Activated CD4-positive, alpha-beta memory T cell treated with anti-CD3 and anti-CD28 coated beads, Interleukin-2, amount 10 ng/mL, durations not matched to agents 7 days and 5 days (primary cell): ENCODE results near the gene DAG1. TPM values are rescaled to one million over a fixed set of nuclear protein-coding genes. Genes with fewer than 3 reads are reported as not detected.
"Not testable (repeated sequence)": the region's sequence is repeated elsewhere in the genome, so short reads cannot be mapped to it uniquely, and the experiment has no call there.

Experiments used
- CTCF ChIA-PET: fragments of 350-600 bp; sonication (Branson Sonifier 250); formaldehyde crosslinking; loops from one replicate; lab custom pipeline; 2021; ENCODE audit warnings: antibody characterized with exemption, inconsistent platforms; lab: Charles Lee
- POLR2A ChIA-PET: fragments of 350-600 bp; sonication (Branson Sonifier 250); formaldehyde crosslinking; loops from one replicate; lab custom pipeline; 2021; ENCODE audit warnings: antibody characterized with exemption; lab: Charles Lee
- DNase-seq: peaks from one replicate; pipeline ENCODE4 v3.0.0-alpha.2; 2020
- H3K27ac Mint-ChIP-seq: one replicate; pipeline ENCODE4 v1.8.0; 2021; ENCODE audit warnings: mild to moderate bottlenecking, mixed read lengths
- H3K27me3 Mint-ChIP-seq: one replicate; pipeline ENCODE4 v1.8.0; 2021; ENCODE audit warnings: mixed read lengths
- H3K36me3 Mint-ChIP-seq: one replicate; pipeline ENCODE4 v1.8.0; 2021; ENCODE audit warnings: low read depth, mixed read lengths
- H3K4me1 Mint-ChIP-seq: one replicate; pipeline ENCODE4 v1.8.0; 2021; ENCODE audit warnings: mixed read lengths
- H3K4me3 Mint-ChIP-seq: one replicate; pipeline ENCODE4 v1.8.0; 2021; ENCODE audit warnings: mild to moderate bottlenecking, mixed read lengths
- H3K9me3 Mint-ChIP-seq: one replicate; pipeline ENCODE4 v1.8.0; 2021; ENCODE audit warnings: mixed read lengths
- total RNA-seq, 2 experiments: library from RNA; stranded (reverse); gene quantifications; one replicate each; pipeline ENCODE4 v1.2.3, GENCODE V29; 2021

DAG1 gene
- total RNA-seq, 2 experiments from 2014 or later: 13.8 to 16.5 TPM

DNA sequence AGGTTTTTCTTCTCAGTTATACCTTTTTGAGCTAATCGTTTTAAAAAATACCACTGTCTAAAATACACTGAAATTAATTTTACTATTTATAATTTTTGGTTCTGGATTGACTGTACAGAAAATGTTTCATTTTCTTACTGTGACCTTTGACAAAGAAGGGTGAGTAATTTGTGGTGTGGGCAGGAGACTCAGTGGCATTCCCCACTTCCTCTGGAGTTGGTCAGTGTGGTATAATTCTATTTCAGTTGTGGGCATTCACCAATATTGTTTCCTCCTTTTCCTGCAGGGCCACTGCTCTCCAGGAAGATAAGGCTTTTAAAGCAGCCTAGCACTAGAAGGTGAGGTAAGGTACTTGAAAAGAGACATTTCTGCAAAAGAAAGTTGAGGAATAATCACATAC, 6.5 kb downstream of the DAG1 start:
- Mint-ChIP-seq H3K27me3 (no peaks in the 10 kb centered on the region), H3K4me1 (peaks cover 29% of the 10 kb centered on the region), H3K4me3 (no peak overlapping the region), H3K9me3 (peaks cover 2% of the 10 kb centered on the region), H3K36me3 (peaks cover 45% of the 10 kb centered on the region), H3K27ac (peak overlapping the region; percentile 52)
- POLR2A ChIA-PET: interaction anchor here (0.8 to 1.4 kb wide), 3 partner anchors 48 to 138 kb away, joined by 3 to 4 read pairs (median 3); partner anchors contain the start of gene NICN1
- CTCF ChIA-PET: no interaction called here
- peak; percentile 63 for DNase-seq

DNA sequence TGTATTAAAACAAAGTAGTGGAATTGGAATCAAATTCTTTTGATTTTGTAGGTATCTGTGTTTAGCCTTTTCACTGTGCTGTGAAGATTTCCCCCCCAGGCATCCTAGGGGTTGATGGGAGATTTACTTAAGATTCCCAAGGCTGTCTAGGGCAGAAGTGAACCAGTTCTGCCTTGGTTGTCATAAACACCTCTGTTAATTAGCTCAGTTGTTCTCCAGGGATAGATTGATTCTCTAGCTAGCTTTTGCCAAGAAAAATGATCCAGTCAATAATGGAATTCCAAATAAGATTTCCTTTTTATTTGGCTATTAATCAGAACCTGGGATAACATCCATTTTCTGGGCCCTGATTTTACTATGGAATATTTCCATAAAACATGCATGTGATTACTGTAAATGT, 12.7 kb downstream of the DAG1 start:
- no peak overlapping the region for H3K4me3 Mint-ChIP-seq
- H3K4me1 Mint-ChIP-seq: no peaks in the 10 kb centered on the region
- H3K27ac Mint-ChIP-seq: no peak overlapping the region
- peaks cover 10% of the 10 kb centered on the region for H3K36me3 Mint-ChIP-seq
- CTCF ChIA-PET: no interaction called here
- POLR2A ChIA-PET: no interaction called here
- no peaks in the 10 kb centered on the region for H3K27me3 Mint-ChIP-seq
- no peaks in the 10 kb centered on the region for H3K9me3 Mint-ChIP-seq
- DNase-seq: no peak

DNA sequence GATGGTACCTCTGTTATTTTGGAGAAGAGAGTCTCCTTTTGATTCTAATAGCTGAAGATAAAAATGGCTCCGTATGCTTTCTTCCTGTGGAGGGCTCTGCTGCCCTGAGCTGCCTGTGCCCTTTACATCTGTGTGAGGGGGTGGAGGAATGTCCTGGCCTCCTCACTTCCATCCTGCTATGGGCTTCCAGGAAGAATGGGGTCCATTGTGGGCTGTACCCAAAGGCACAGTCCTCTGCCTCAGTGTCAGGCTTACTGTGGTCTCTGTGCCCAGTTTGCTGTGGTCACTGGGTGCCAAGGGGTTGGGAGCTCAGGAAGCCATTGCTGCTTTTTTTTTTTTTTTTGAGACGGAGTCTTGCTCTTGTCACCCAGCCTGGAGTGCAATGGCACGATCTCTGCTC, 14.4 kb downstream of the DAG1 start:
- Mint-ChIP-seq H3K4me1 (no peaks in the 10 kb centered on the region), H3K27me3 (no peaks in the 10 kb centered on the region), H3K36me3 (peaks cover 14% of the 10 kb centered on the region), H3K9me3 (no peaks in the 10 kb centered on the region), H3K4me3 (no peak overlapping the region), H3K27ac (no peak overlapping the region)
- CTCF ChIA-PET: no interaction called here
- no peak for DNase-seq
- POLR2A ChIA-PET: no interaction called here

DNA sequence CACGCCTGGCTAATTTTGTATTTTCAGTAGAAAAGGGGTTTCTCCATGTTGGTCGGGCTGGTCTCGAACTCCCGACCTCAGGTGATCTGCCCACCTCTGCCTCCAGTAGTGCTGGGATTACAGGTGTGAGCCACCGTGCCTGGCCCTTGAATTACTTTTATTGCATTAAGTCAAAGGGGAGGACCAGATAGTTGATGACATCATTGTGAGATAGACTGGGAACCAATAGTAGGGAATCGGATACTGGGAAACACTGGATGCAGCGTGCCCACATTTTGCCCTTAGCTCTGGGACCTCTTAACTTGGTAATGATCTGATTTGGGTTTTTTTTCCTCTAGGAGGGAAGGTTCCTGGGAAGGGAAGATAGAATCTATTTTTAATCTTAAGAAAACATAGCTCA, 19.2 kb downstream of the DAG1 start:
- POLR2A ChIA-PET: interaction anchor here (1.0 kb wide), 1 partner anchor 19 kb away, joined by 3 read pairs; no protein-coding TSS in a partner anchor
- peaks cover 13% of the 10 kb centered on the region for H3K36me3 Mint-ChIP-seq

DNA sequence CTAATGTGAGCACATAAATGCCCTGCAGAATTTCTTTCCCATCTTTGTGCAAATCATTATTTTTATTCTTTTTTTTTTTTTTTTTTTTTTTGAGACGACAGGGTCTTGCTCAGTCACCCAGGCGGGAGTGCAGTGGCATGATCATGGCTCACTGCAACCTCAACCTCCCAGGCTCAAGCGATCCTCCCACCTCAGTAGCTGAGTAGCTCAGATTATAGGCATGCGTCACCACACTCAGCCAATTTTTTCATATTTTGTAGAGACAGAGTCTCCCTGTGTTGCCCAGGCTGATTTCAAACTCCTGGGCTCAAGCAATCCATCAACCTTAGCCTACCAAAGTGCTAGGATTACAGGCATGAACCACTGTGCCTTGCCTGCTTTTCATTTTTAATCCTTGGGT, 22.9 kb downstream of the DAG1 start:
- no peak overlapping the region for H3K4me3 Mint-ChIP-seq
- H3K27me3 Mint-ChIP-seq: no peaks in the 10 kb centered on the region
- DNase-seq: no peak
- no peak overlapping the region for H3K27ac Mint-ChIP-seq
- POLR2A ChIA-PET: no interaction called here
- peaks cover 12% of the 10 kb centered on the region for H3K36me3 Mint-ChIP-seq
- peaks cover 3% of the 10 kb centered on the region for H3K4me1 Mint-ChIP-seq
- no peaks in the 10 kb centered on the region for H3K9me3 Mint-ChIP-seq
- CTCF ChIA-PET: interaction anchor here (1.7 kb wide), 1 partner anchor 47 kb away, joined by 5 read pairs; no protein-coding TSS in a partner anchor

More for the DNA sequence above, 19.2 kb downstream of the DAG1 start:
- Mint-ChIP-seq H3K27ac (no peak overlapping the region), H3K4me3 (no peak overlapping the region), H3K4me1 (no peaks in the 10 kb centered on the region), H3K9me3 (no peaks in the 10 kb centered on the region), H3K27me3 (no peaks in the 10 kb centered on the region)
- CTCF ChIA-PET: no interaction called here
- DNase-seq: no peak

DNA sequence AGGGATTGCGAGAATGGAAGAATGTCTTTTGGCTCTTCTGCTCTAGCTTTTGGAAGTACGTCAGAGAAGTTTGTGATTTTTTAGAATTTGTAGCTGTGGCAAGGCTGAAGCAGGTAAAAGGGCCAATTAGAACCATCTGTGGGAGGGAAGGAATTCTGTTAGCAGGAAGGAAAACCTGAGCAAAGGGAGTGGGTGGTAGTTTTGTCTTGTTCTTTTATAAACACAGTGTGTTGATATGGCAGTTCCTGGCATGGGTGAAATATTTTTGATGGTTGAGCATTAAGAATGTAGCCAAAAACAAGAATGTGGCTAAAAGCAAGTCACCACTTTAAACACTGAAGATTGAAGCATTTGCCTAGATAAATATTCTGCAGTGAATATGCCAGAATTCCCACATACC, 23.8 kb downstream of the DAG1 start:
- CTCF ChIA-PET: interaction anchor here (1.7 kb wide), 1 partner anchor 46 kb away, joined by 5 read pairs; no protein-coding TSS in a partner anchor
- no peak overlapping the region for H3K27ac Mint-ChIP-seq
- no peak for DNase-seq
- H3K36me3 Mint-ChIP-seq: peaks cover 9% of the 10 kb centered on the region
- peaks cover 3% of the 10 kb centered on the region for H3K4me1 Mint-ChIP-seq
- H3K27me3 Mint-ChIP-seq: no peaks in the 10 kb centered on the region
- POLR2A ChIA-PET: no interaction called here
- H3K4me3 Mint-ChIP-seq: no peak overlapping the region
- H3K9me3 Mint-ChIP-seq: no peaks in the 10 kb centered on the region

DNA sequence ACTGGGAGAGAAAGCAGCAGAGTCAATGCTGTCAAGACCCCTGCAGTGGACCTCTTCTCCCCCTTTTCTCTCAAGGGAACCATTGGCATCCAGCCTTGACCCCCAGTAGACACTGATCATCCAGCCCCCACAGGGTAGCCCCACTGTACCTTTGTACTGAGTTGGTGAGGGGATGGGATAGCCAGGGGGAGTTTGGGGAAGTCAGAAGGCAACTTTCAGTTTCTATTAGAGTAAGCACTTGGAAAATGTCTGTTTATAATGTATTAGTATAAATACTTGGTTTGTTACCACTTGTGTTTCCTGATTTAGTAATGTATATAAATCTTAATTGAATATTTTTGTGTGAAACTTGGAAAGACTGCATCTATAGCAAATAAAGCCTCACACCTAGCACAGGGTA, 25.0 kb downstream of the DAG1 start:
- no peak overlapping the region for H3K4me3 Mint-ChIP-seq
- H3K27me3 Mint-ChIP-seq: no peaks in the 10 kb centered on the region
- peaks cover 3% of the 10 kb centered on the region for H3K4me1 Mint-ChIP-seq
- no peaks in the 10 kb centered on the region for H3K9me3 Mint-ChIP-seq
- ChIA-PET POLR2A (no interaction called here), CTCF (interaction anchor here (1.7 kb wide), 1 partner anchor 45 kb away, joined by 5 read pairs; no protein-coding TSS in a partner anchor)
- no peak for DNase-seq
- no peak overlapping the region for H3K27ac Mint-ChIP-seq
- H3K36me3 Mint-ChIP-seq: peaks cover 5% of the 10 kb centered on the region

DNA sequence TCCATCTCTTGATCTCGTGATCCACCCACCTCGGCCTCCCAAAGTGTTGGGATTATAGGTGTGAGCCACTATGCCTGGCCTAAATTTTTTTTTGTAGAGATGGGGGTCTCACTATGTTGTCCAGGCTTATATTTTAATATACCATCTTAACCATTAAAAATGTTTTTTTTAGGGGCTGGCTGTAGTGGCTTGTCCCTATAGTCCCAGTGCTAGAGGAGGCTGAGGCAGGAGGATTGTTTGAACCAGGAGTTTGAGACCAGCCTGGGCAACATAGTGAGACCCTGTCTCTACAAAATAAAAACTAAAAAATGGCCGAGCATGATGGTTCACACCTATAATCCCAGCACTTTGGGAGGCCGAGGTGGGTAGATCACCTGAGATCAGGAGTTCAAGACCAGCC, 26.8 kb downstream of the DAG1 start:
- H3K27ac Mint-ChIP-seq, H3K9me3 Mint-ChIP-seq, H3K36me3 Mint-ChIP-seq, H3K27me3 Mint-ChIP-seq, POLR2A ChIA-PET, DNase-seq, H3K4me3 Mint-ChIP-seq, CTCF ChIA-PET: not testable (repeated sequence)
- peaks cover 13% of the 10 kb centered on the region for H3K4me1 Mint-ChIP-seq

DNA sequence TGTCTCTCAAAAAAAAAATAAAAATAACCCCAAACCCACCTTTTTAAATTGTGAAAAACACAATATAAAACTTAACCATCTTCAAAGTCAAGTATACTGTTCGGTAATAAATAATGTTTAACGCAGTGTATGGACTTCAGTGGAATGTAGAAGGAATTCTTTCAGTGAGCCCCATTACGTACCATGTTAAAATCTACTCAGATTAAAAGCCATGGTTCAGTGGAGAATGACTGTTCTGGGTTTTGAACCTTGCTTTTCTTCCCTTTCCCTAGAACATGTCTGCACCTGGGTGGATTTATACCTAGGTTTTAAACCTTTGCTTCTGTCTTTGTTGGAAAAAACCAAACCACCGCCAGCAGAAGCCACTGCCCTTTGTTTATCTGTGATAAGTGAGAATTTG, 27.5 kb downstream of the DAG1 start:
- H3K27ac Mint-ChIP-seq: no peak overlapping the region
- peaks cover 13% of the 10 kb centered on the region for H3K4me1 Mint-ChIP-seq
- H3K4me3 Mint-ChIP-seq: no peak overlapping the region
- H3K9me3 Mint-ChIP-seq: no peaks in the 10 kb centered on the region
- CTCF ChIA-PET: no interaction called here
- H3K27me3 Mint-ChIP-seq: no peaks in the 10 kb centered on the region
- H3K36me3 Mint-ChIP-seq: peaks cover 11% of the 10 kb centered on the region
- POLR2A ChIA-PET: interaction anchor here (0.9 to 1.2 kb wide), 2 partner anchors 11 to 27 kb away, joined by 3 read pairs; partner anchors contain the start of gene DAG1
- no peak for DNase-seq

DNA sequence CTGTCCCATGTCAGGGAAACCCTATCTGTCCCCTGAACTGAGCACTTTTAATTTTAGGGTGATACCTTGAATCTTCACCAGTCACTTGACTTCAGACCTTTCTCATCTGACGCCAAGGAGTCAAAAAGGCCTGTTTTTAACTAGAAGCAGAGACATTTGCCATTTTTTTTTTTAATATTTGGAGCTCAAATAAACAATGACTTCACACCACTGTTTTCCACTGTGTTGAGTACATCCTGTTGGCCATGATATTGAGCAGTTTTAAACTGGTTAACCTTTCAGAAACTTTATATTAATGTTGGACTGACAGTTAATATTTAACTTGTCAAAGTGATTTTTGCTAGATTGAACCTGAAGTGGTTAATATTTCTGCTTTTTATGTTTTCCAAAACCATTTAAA, 28.2 kb downstream of the DAG1 start:
- no peak overlapping the region for H3K27ac Mint-ChIP-seq
- POLR2A ChIA-PET: interaction anchor here (0.9 to 1.2 kb wide), 2 partner anchors 11 to 28 kb away, joined by 3 read pairs; partner anchors contain the start of gene DAG1
- CTCF ChIA-PET: no interaction called here
- peaks cover 12% of the 10 kb centered on the region for H3K36me3 Mint-ChIP-seq
- H3K4me3 Mint-ChIP-seq: no peak overlapping the region
- no peaks in the 10 kb centered on the region for H3K9me3 Mint-ChIP-seq
- DNase-seq: no peak
- H3K4me1 Mint-ChIP-seq: peaks cover 13% of the 10 kb centered on the region
- no peaks in the 10 kb centered on the region for H3K27me3 Mint-ChIP-seq

DNA sequence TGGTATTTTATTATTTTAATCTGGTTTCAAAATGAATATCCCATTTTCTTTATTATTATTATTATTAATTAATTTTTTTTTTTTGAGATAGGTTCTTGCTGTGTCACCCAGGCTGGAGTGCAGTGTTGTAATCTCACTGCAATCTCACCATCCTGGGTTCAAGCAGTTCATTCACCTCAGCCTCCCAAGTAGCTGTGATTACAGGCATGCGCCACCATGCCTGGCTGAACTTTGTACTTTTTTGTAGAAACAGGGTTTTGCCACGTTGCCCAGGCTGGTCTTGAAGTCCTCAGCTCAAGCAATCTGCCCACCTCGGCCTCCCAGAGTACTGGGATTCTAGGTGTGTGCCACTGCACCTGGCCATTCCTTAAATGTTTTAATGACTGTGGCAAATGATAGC, 28.6 kb downstream of the DAG1 start:
- H3K4me1 Mint-ChIP-seq: peaks cover 13% of the 10 kb centered on the region
- no peak overlapping the region for H3K27ac Mint-ChIP-seq
- DNase-seq: no peak
- H3K27me3 Mint-ChIP-seq: no peaks in the 10 kb centered on the region
- CTCF ChIA-PET: no interaction called here
- peaks cover 11% of the 10 kb centered on the region for H3K36me3 Mint-ChIP-seq
- H3K9me3 Mint-ChIP-seq: no peaks in the 10 kb centered on the region
- H3K4me3 Mint-ChIP-seq: no peak overlapping the region
- POLR2A ChIA-PET: interaction anchor here (1.2 kb wide), 1 partner anchor 28 kb away, joined by 3 read pairs; the partner anchor contains the start of gene DAG1

DNA sequence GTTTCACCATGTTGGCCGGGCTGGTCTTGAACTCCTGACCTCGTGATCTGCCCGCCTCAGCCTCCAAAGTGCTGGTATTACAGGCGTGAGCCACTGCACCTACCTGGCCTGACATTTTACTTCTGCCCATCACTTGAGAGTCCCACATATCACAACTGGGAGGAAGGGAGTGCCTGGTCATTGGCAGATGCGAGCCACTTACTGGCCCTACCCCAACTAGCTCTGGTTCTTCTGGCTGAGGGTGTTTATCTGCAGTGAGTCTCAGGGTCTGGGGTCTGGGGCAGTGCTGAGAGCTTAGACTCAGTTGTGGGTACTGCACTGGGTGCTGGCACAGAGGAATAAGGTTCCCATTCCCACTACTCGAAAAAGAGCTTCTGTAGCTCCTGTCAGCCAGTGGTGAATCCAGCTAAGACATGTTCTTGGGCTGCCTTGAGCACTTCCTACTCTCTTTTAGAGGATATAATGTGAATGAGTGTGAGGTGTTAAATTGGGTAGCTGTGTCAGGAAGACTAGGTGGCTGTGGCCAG, 30.2 kb downstream of the DAG1 start:
- ChIA-PET POLR2A (no interaction called here), CTCF (interaction anchor here (1.0 kb wide), 1 partner anchor 40 kb away, joined by 3 read pairs; no protein-coding TSS in a partner anchor)
- no peak for DNase-seq
- H3K9me3 Mint-ChIP-seq: no peaks in the 10 kb centered on the region
- peak overlapping the region; percentile 15 for H3K27ac Mint-ChIP-seq
- peaks cover 8% of the 10 kb centered on the region for H3K36me3 Mint-ChIP-seq
- peaks cover 10% of the 10 kb centered on the region for H3K4me1 Mint-ChIP-seq
- no peak overlapping the region for H3K4me3 Mint-ChIP-seq
- H3K27me3 Mint-ChIP-seq: no peaks in the 10 kb centered on the region

DNA sequence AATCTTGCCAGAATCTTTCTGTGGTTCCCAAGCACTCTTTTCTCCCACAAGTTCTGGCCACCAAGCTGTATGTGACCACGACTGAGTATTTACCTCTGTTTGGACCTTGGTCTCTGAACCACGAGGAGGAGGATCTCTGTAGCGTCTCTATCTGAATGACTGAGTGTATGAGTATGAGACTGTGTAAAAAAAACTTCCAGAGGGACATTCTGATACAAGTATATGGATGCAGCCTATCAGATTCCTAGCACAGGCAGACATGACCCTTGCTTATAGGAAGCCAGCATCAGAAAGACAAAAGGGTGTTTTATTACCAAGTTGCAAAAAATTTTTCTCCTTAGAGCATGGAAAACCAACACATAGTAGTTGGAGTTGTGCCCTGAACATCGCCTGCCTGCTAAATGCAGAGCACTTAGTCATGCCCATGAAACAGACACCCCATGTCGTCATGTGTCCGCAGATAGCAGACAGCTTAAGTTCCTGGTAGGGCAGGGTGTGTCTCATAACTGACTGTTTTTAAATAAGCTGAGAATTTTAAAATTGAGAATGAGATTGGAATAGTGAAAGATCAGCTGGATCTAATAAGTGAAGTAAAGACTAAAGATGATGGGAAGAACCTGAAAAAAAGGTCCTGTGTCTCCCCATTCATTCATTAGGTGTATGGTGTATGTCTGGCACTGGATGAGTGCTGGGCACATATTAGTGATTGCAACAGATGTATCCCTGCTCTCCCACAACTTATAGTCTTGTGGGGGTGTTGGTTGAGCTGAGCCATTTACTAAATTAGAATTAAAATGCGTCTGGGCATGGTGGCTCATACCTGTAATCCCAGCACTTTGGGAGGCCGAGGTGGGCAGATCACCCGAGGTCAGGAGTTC, 30.9 kb downstream of the DAG1 start:
- Mint-ChIP-seq H3K4me1 (peaks cover 10% of the 10 kb centered on the region), H3K9me3 (no peaks in the 10 kb centered on the region), H3K36me3 (peaks cover 8% of the 10 kb centered on the region), H3K27ac (peak overlapping the region; percentile 15), H3K27me3 (no peaks in the 10 kb centered on the region), H3K4me3 (no peak overlapping the region)
- no peak for DNase-seq
- ChIA-PET CTCF (no interaction called here), POLR2A (no interaction called here)
